ENCODE data around the gene ATOH7.

- no peak for TF ChIP-seq POLR2A (IDR thresholded peaks at IDR 0.05)
- no peak for TF ChIP-seq CTCF (IDR thresholded peaks at IDR 0.05)
Observed at GRCh38 chr10:68230268-68230667, 1.6 kb downstream of the ATOH7 start.

Measured in breast epithelium (tissue), 3 donors.